Stimulated activated CD8-positive, alpha-beta memory T cell treated with anti-CD3 and anti-CD28 coated beads, Interleukin-7, amount 100 ng/mL, for 24 hours (primary cell): Measurements from ENCODE around the gene LSM3.

Experiments used
- DNase-seq: peaks from one replicate; pipeline ENCODE4 v3.0.0-alpha.2; 2020; ENCODE audit warnings: low read depth

LSM3 gene

GRCh38 chr3:14200841-14201240 is 22.2 kb downstream of the LSM3 start:
- DNase-seq: no peak

GRCh38 chr3:14201940-14202684 is 23.5 kb downstream of the LSM3 start:
- no peak for DNase-seq

- DNase-seq: no peak
Measured at GRCh38 chr3:14202874-14203520, 24.4 kb downstream of the LSM3 start.

- no peak for DNase-seq
Measured at GRCh38 chr3:14203521-14204079, 25.0 kb downstream of the LSM3 start.

GRCh38 chr3:14204515-14205284 is 26.1 kb downstream of the LSM3 start:
- no peak for DNase-seq

- DNase-seq: no peak
Measured at GRCh38 chr3:14206548-14207177, 28.0 kb downstream of the LSM3 start.

- no peak for DNase-seq
Measured at GRCh38 chr3:14208168-14208567, 29.6 kb downstream of the LSM3 start.

- no peak for DNase-seq
Measured at GRCh38 chr3:14208977-14209394, 30.4 kb downstream of the LSM3 start.

- DNase-seq: no peak
Measured at GRCh38 chr3:14209581-14210289, 31.1 kb downstream of the LSM3 start.

GRCh38 chr3:14210290-14210688 is 31.7 kb downstream of the LSM3 start:
- DNase-seq: no peak

- DNase-seq: no peak
Measured at GRCh38 chr3:14210843-14211594, 32.4 kb downstream of the LSM3 start.

- DNase-seq: no peak
Measured at GRCh38 chr3:14211621-14212020, 33.0 kb downstream of the LSM3 start.

GRCh38 chr3:14212032-14212431 is 33.4 kb downstream of the LSM3 start:
- DNase-seq: no peak

- DNase-seq: no peak
Measured at GRCh38 chr3:14213066-14213774, 34.6 kb downstream of the LSM3 start.

GRCh38 chr3:14214764-14215163 is 36.1 kb downstream of the LSM3 start:
- no peak for DNase-seq

- DNase-seq: no peak
Measured at GRCh38 chr3:14216257-14217048, 37.8 kb downstream of the LSM3 start.

- DNase-seq: no peak
Measured at GRCh38 chr3:14218355-14218754, 39.7 kb downstream of the LSM3 start.

- DNase-seq: no peak
Measured at GRCh38 chr3:14220933-14221332, 42.3 kb downstream of the LSM3 start.

GRCh38 chr3:14221902-14222301 is 43.3 kb downstream of the LSM3 start:
- no peak for DNase-seq
